Liver (tissue), 9 donors: Measurements from ENCODE around the gene DMRTC2. TPM values are rescaled to one million over a fixed set of nuclear protein-coding genes. Genes with fewer than 3 reads are reported as not detected.

Experiments used
- DNase-seq: peaks from one replicate; pipeline ENCODE4 v3.0.0-alpha.2; 2017; ENCODE audit warnings: low spot score
- H3K27ac ChIP-seq, 2 donors: one replicate each; pipeline ENCODE4 v1.7.0; 2013; ENCODE audit warnings: inconsistent platforms in 2 of 2, low read length in 2 of 2, control low read depth in 1 of 2, low read depth in 1 of 2, mild to moderate bottlenecking in 1 of 2
- H3K27me3 ChIP-seq, 4 donors: one replicate each; pipeline versions ENCODE4 v1.6.1 to v1.7.0; 2013; ENCODE audit warnings: low read length in 3 of 4, inconsistent platforms in 1 of 4, mild to moderate bottlenecking in 1 of 4, moderate library complexity in 1 of 4; ENCODE audit not compliant: control insufficient read depth in 4 of 4, insufficient read depth in 4 of 4
- H3K36me3 ChIP-seq, 4 donors: one replicate each; pipeline versions ENCODE4 v1.6.1 to v1.7.0; 2013; ENCODE audit warnings: low read length in 3 of 4, mild to moderate bottlenecking in 3 of 4, low read depth in 1 of 4, moderate library complexity in 1 of 4; ENCODE audit not compliant: control insufficient read depth in 4 of 4, insufficient read depth in 3 of 4
- H3K4me1 ChIP-seq, 4 donors: one replicate each; pipeline versions ENCODE4 v1.6.1 to v1.7.0; 2013; ENCODE audit warnings: low read length in 3 of 4, mild to moderate bottlenecking in 3 of 4, moderate library complexity in 1 of 4; ENCODE audit not compliant: control insufficient read depth in 4 of 4, insufficient read depth in 4 of 4
- H3K4me3 ChIP-seq, 3 donors: one replicate each; pipeline versions ENCODE4 v1.6.1 to v1.7.0; 2013; ENCODE audit warnings: low read length in 3 of 3, control low read depth in 1 of 3, low read depth in 1 of 3, mild to moderate bottlenecking in 1 of 3
- H3K9ac ChIP-seq, 2 donors: one replicate each; pipeline ENCODE4 v1.7.0; 2013; ENCODE audit warnings: low read length in 2 of 2, mild to moderate bottlenecking in 2 of 2, moderate library complexity in 2 of 2, control low read depth in 1 of 2, low read depth in 1 of 2
- H3K9me3 ChIP-seq, 4 donors: one replicate each; pipeline versions ENCODE4 v1.6.1 to v1.7.0; 2013; ENCODE audit warnings: low read length in 3 of 4; ENCODE audit not compliant: control insufficient read depth in 4 of 4
- EGR1 ChIP-seq, 2 donors: IDR thresholded peaks; 2 replicates each; pipeline ENCODE4 v1.6.1; 2016 to 2018; ENCODE audit warnings: antibody characterized with exemption in 2 of 2, low read depth in 2 of 2
- FOXA1 ChIP-seq: IDR thresholded peaks from 2 replicates; pipeline ENCODE4 v1.6.1; 2016; ENCODE audit warnings: antibody characterized with exemption
- GABPA ChIP-seq, 2 donors: IDR thresholded peaks in 1 of 2; conservative IDR thresholded peaks in 1 of 2; 2 replicates each; pipeline ENCODE4 v1.6.1; 2016; ENCODE audit warnings: antibody characterized with exemption in 2 of 2, mild to moderate bottlenecking in 1 of 2, moderate library complexity in 1 of 2
- HNF4A ChIP-seq, 2 donors: conservative IDR thresholded peaks; 2 replicates each; pipeline ENCODE4 v1.6.1; 2016; ENCODE audit warnings: antibody characterized with exemption in 2 of 2, mild to moderate bottlenecking in 2 of 2
- HNF4G ChIP-seq: IDR thresholded peaks from 2 replicates; pipeline ENCODE4 v1.6.1; 2016; ENCODE audit warnings: antibody characterized with exemption
- JUND ChIP-seq, 2 donors: IDR thresholded peaks; 2 replicates each; pipeline ENCODE4 v1.6.1; 2016; ENCODE audit warnings: antibody characterized with exemption in 2 of 2
- NR2F2 ChIP-seq: IDR thresholded peaks from 2 replicates; pipeline ENCODE4 v1.6.1; 2016; ENCODE audit warnings: antibody characterized with exemption
- RAD21 ChIP-seq, 2 donors: IDR thresholded peaks; 2 replicates each; pipeline ENCODE4 v1.6.1; 2016; ENCODE audit warnings: antibody characterized with exemption in 2 of 2, mild to moderate bottlenecking in 2 of 2
- RXRA ChIP-seq, 2 donors: IDR thresholded peaks; 2 replicates each; pipeline ENCODE4 v1.6.1; 2017 to 2018; ENCODE audit warnings: antibody characterized with exemption in 2 of 2, mild to moderate bottlenecking in 1 of 2
- SP1 ChIP-seq: IDR thresholded peaks from 2 replicates; pipeline ENCODE4 v1.6.1; 2018; ENCODE audit warnings: antibody characterized with exemption, mild to moderate bottlenecking
- TAF1 ChIP-seq: conservative IDR thresholded peaks from 2 replicates; pipeline ENCODE4 v1.6.1; 2016; ENCODE audit warnings: antibody characterized with exemption, mild to moderate bottlenecking
- YY1 ChIP-seq: IDR thresholded peaks from 2 replicates; pipeline ENCODE4 v1.6.1; 2016; ENCODE audit warnings: antibody characterized with exemption, mild to moderate bottlenecking
- WGBS: extraction: QIAGEN DNeasy Blood & Tissue Kit; methylation state at CpG from one replicate; pipeline ENCODE4 v1.1.7; 2013; 5-methylcytosine and 5-hydroxymethylcytosine counted together
- polyA plus RNA-seq, 2 donors: library from polyadenylated mRNA; stranded (reverse) in 1 of 2; unstranded in 1 of 2; fragments of 200-250 nt in 1 of 2; fragments of >200 nt in 1 of 2; fragmentation: Nextera tagmentation in 1 of 2; extraction: Ambion mirVana in 1 of 2; gene quantifications; one replicate each; pipeline versions ENCODE4 v1.2.1 to v1.2.3, GENCODE V29; 2013 to 2015
- total RNA-seq, 2 donors: library from RNA; depleted of rRNA; stranded (reverse); fragments of >200 nt; gene quantifications; one replicate each; pipeline ENCODE4 v1.2.3, GENCODE V29; 2014
- TF ChIP-seq, protein P1 (sequence below): IDR thresholded peaks from 2 replicates; pipeline ENCODE4 v1.6.1; 2016; ENCODE audit warnings: antibody characterized with exemption
- TF ChIP-seq, protein P2 (sequence below): IDR thresholded peaks from 2 replicates; pipeline ENCODE4 v1.6.1; 2016; ENCODE audit warnings: antibody characterized with exemption
- TF ChIP-seq, protein P3 (sequence below): IDR thresholded peaks from 2 replicates; pipeline ENCODE4 v1.6.1; 2016; ENCODE audit warnings: antibody characterized with exemption, mild to moderate bottlenecking
- TF ChIP-seq, protein P4 (sequence below): IDR thresholded peaks from 2 replicates; pipeline ENCODE4 v1.6.1; 2016; ENCODE audit warnings: antibody characterized with exemption
- TF ChIP-seq, protein P5 (sequence below): fragments of 150-350 bp; IDR thresholded peaks from 2 replicates; pipeline ENCODE4 v1.5.1; 2017; ENCODE audit warnings: improper control_type of control experiment, low read depth, low read length; ENCODE audit not compliant: missing input control
- donor health status: healthy.
- donor health status: healthy.
- donor health status: healthy.
- donor health status: healthy.
- donor health status: healthy.

The DMRTC2 gene
- total and polyA plus RNA-seq, 4 donors = not detected

DNA sequence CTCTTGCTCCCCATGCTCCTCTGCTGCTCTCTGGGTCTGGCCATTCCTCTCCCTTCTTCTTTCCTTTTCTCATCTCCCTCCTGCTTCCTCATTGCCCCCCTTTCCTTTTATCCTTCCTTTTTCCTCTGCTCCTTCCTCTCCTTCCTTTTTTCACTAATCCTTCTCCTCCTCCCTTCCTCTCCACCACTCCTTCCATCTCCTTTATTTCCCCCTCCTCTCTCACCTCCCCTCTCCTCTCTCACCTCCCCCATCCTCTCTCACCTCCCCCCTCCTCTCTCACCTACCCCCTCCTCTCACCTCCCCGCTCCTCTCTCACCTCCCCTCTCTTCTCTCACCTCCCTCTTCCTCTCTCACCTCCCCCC is 51.7 kb downstream of the DMRTC2 start:
- no peak overlapping the region for H3K4me3 ChIP-seq
- H3K36me3 ChIP-seq = peaks cover 7 to 70% (median 14%) of the 10 kb centered on the region in 4 donors
- no peak overlapping the region for H3K27ac ChIP-seq
- no peak for DNase-seq
- H3K4me1 ChIP-seq = no peaks in the 10 kb centered on the region
- TF ChIP-seq NR2F2 (no peak), JUND (IDR thresholded peaks at IDR 0.05) (no peak), HNF4A (conservative IDR thresholded peaks at IDR 0.05) (no peak), RXRA (IDR thresholded peaks at IDR 0.05) (no peak), FOXA1 (no peak), YY1 (no peak), RAD21 (IDR thresholded peaks at IDR 0.05) (no peak), GABPA (IDR thresholded peaks at IDR 0.05 in 1 of 2, conservative IDR thresholded peaks at IDR 0.05 in 1 of 2) (no peak)
- TF ChIP-seq, protein P1, sequence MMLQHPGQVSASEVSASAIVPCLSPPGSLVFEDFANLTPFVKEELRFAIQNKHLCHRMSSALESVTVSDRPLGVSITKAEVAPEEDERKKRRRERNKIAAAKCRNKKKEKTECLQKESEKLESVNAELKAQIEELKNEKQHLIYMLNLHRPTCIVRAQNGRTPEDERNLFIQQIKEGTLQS = no peak
- TF ChIP-seq, protein P2, sequence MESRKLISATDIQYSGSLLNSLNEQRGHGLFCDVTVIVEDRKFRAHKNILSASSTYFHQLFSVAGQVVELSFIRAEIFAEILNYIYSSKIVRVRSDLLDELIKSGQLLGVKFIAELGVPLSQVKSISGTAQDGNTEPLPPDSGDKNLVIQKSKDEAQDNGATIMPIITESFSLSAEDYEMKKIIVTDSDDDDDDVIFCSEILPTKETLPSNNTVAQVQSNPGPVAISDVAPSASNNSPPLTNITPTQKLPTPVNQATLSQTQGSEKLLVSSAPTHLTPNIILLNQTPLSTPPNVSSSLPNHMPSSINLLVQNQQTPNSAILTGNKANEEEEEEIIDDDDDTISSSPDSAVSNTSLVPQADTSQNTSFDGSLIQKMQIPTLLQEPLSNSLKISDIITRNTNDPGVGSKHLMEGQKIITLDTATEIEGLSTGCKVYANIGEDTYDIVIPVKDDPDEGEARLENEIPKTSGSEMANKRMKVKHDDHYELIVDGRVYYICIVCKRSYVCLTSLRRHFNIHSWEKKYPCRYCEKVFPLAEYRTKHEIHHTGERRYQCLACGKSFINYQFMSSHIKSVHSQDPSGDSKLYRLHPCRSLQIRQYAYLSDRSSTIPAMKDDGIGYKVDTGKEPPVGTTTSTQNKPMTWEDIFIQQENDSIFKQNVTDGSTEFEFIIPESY = no peak
- TF ChIP-seq, protein P3, sequence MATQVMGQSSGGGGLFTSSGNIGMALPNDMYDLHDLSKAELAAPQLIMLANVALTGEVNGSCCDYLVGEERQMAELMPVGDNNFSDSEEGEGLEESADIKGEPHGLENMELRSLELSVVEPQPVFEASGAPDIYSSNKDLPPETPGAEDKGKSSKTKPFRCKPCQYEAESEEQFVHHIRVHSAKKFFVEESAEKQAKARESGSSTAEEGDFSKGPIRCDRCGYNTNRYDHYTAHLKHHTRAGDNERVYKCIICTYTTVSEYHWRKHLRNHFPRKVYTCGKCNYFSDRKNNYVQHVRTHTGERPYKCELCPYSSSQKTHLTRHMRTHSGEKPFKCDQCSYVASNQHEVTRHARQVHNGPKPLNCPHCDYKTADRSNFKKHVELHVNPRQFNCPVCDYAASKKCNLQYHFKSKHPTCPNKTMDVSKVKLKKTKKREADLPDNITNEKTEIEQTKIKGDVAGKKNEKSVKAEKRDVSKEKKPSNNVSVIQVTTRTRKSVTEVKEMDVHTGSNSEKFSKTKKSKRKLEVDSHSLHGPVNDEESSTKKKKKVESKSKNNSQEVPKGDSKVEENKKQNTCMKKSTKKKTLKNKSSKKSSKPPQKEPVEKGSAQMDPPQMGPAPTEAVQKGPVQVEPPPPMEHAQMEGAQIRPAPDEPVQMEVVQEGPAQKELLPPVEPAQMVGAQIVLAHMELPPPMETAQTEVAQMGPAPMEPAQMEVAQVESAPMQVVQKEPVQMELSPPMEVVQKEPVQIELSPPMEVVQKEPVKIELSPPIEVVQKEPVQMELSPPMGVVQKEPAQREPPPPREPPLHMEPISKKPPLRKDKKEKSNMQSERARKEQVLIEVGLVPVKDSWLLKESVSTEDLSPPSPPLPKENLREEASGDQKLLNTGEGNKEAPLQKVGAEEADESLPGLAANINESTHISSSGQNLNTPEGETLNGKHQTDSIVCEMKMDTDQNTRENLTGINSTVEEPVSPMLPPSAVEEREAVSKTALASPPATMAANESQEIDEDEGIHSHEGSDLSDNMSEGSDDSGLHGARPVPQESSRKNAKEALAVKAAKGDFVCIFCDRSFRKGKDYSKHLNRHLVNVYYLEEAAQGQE = no peak
- no peaks in the 10 kb centered on the region for H3K9me3 ChIP-seq
- WGBS = 88% methylated on average over 1 of the region's 1 CpG
- H3K9ac ChIP-seq = no peak overlapping the region
- H3K27me3 ChIP-seq = no peaks in the 10 kb centered on the region

DNA sequence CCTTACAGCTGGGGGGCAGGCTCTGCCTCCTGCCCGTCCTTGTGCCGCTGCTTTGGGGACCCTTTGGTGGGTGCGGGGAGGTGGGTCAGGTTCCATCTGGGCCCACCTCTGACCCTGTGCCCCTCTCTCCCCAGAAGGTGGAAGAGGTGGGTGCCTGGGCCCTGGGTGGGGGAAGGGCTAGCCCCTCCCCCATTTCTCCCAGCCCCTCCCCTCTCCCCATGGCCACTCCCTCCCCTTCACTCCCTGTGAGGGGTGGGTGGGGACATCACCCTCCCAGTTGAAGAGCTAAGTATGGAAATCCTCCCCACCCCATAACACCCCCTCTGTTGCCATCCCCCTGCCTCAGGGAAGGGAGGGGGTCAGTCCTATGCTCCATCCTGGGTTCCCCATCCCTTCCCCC is 52.3 kb downstream of the DMRTC2 start:
- 97% methylated on average over 3 of the region's 3 CpGs for WGBS
- Histone ChIP-seq H3K27me3 (no peaks in the 10 kb centered on the region), H3K9me3 (no peaks in the 10 kb centered on the region), H3K9ac (no peak overlapping the region), H3K4me3 (no peak overlapping the region), H3K27ac (no peak overlapping the region), H3K4me1 (no peaks in the 10 kb centered on the region), H3K36me3 (peaks cover 11 to 72% (median 18%) of the 10 kb centered on the region in 4 donors)
- TF ChIP-seq RAD21 (IDR thresholded peaks at IDR 0.05) = no peak
- no peak for TF ChIP-seq RXRA (IDR thresholded peaks at IDR 0.05)
- TF ChIP-seq SP1 = no peak
- TF ChIP-seq, protein P4, sequence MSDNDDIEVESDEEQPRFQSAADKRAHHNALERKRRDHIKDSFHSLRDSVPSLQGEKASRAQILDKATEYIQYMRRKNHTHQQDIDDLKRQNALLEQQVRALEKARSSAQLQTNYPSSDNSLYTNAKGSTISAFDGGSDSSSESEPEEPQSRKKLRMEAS = no peak
- TF ChIP-seq HNF4A (conservative IDR thresholded peaks at IDR 0.05) = no peak
- TF ChIP-seq, protein P2 = no peak
- no peak for TF ChIP-seq FOXA1
- TF ChIP-seq HNF4G = no peak
- TF ChIP-seq NR2F2 = no peak
- TF ChIP-seq EGR1 (IDR thresholded peaks at IDR 0.05; ENCODE audit: low read depth in 2 of 2) = no peak
- TF ChIP-seq, protein P5, sequence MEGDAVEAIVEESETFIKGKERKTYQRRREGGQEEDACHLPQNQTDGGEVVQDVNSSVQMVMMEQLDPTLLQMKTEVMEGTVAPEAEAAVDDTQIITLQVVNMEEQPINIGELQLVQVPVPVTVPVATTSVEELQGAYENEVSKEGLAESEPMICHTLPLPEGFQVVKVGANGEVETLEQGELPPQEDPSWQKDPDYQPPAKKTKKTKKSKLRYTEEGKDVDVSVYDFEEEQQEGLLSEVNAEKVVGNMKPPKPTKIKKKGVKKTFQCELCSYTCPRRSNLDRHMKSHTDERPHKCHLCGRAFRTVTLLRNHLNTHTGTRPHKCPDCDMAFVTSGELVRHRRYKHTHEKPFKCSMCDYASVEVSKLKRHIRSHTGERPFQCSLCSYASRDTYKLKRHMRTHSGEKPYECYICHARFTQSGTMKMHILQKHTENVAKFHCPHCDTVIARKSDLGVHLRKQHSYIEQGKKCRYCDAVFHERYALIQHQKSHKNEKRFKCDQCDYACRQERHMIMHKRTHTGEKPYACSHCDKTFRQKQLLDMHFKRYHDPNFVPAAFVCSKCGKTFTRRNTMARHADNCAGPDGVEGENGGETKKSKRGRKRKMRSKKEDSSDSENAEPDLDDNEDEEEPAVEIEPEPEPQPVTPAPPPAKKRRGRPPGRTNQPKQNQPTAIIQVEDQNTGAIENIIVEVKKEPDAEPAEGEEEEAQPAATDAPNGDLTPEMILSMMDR = no peak
- no peak for TF ChIP-seq TAF1
- TF ChIP-seq, protein P1 = no peak
- no peak for DNase-seq
